HG02588 (cell line): ENCODE data around the gene COL17A1.

Experiments
- ATAC-seq: cut with Tn5 transposase; IDR thresholded peaks from one replicate; pipeline ENCODE4 v1.9.1; 2021; ENCODE audit warnings: mild to moderate bottlenecking, moderate library complexity; ENCODE audit not compliant: unreplicated experiment

COL17A1 gene

GRCh38 chr10:104034401-104035193 is 51.1 kb downstream of the COL17A1 start:
- ATAC-seq: no peak

- no peak for ATAC-seq
Observed at GRCh38 chr10:104033966-104034365, 51.7 kb downstream of the COL17A1 start.

DNA sequence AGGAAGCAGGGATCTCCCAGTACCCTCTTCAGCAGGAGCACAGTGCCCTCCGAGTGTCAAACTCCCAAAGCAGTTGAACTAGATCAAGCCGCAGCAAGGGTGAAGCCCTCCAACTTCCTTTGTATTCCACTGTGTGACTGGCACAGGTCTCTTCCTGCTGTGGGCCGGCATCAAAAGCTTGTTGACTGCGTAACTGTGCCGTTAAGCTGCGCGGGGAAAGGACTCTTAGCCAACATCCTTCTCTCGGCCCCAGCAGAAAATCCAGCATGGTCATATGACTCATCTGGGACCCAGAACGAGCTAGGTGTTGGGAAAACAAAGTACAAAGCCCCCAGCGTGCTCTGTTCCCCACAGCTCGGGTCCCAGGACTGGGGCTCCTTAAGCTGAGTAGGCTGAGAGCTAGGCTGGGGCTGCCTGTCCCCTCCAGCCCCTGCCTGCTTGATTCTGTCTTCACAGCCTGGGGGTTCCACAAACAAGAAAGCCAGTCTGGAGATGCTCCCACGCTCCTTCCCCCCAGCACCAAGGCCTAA is 52.2 kb downstream of the COL17A1 start:
- no peak for ATAC-seq

- no peak for ATAC-seq
Observed at GRCh38 chr10:104032144-104032775, 53.4 kb downstream of the COL17A1 start.

GRCh38 chr10:104031631-104032030 is 54.0 kb downstream of the COL17A1 start:
- ATAC-seq: no peak

- no peak for ATAC-seq
Observed at GRCh38 chr10:104029521-104029860, 56.2 kb downstream of the COL17A1 start.

DNA sequence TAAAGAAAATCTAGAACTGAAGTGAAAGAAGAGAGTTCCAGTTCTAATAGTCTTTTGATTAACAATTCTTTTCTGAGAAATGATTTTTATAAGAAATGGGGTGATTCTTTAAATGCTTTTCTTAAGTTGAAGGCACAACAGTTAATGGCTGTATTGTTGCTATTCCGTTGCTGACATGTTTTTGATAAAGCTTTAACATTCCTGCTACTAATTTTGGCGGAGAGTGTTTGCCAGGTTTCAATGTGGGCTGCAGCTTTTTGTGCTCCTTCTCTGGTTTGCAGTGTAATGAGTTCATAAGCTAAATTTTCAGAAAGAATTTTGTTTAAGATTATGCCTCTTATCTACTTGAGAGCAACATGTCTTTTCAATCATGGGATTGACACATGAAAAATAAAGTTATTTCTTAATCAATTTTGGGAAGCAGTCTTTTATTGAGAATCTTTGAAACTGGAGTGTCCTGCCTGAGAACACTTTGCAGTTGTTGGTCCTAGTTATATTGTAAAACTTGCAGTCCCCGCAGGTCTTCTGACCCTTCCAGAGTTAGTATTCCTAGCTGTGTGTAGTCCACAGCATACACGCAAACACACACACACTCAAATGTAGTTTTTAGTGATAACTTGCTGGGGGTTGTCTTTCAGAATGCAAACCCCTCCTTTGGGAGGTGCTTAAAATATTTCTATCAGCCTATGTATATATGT is 56.7 kb downstream of the COL17A1 start:
- ATAC-seq: no peak

DNA sequence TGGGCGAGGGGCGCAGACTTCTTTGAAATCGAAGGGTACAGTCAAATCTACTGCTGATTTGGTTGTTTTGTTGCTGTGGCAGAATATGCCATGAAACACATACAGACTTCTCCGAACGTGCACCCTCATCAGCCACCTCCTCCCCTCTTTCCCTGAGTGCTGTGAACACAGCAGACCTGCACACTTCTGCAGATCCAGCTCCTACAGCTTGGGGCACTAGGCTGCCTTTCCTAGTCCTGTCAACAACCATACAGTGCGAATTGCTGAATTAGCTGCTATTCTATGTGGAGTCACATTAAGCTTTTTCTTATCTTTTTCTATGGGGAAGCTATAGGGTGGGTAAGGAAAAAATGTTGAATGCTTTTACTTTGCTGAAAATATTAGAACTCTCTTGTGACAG is 57.5 kb downstream of the COL17A1 start:
- ATAC-seq: no peak

GRCh38 chr10:104026762-104027161 is 58.9 kb downstream of the COL17A1 start:
- ATAC-seq: no peak

DNA sequence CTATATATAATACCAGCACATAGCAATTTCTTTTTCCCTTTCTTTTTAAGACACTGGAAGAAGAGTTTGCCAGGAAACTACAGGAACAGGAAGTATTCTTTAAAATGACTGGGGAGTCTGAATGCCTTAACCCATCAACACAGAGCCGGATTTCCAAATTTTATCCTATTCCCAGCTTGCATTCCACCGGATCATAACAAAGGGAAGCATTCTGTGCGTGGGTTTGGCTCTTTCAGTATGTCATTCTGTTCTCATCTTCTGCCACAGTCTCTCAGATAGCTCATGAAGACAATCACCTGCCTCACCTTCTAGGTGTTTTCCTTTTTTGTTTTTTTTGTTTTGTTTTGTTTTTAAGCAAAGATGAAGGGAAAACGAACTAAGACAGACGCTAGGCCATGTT is 60.2 kb downstream of the COL17A1 start:
- no peak for ATAC-seq

DNA sequence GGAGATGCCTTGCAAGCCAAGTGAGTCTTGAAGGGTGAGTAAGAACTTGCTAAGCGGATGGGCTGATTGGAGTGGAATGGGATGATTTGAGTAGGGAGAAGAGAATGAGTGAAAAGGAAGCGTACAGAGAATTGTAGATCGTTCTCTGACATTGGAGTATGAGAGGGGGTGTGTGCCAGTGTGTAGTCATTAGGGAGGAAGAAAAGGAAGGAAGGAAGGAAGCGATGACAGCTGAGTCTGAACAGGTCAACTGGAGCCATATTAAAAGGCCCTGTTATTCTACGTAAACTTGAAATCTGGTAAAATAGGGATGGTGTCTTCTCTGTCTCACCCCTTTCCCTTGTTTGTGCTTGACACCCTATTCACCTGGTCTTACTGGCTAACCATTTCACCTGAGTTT is 63.7 kb downstream of the COL17A1 start:
- ATAC-seq: no peak

- ATAC-seq: no peak
Observed at GRCh38 chr10:104021246-104021645, 64.4 kb downstream of the COL17A1 start.

DNA sequence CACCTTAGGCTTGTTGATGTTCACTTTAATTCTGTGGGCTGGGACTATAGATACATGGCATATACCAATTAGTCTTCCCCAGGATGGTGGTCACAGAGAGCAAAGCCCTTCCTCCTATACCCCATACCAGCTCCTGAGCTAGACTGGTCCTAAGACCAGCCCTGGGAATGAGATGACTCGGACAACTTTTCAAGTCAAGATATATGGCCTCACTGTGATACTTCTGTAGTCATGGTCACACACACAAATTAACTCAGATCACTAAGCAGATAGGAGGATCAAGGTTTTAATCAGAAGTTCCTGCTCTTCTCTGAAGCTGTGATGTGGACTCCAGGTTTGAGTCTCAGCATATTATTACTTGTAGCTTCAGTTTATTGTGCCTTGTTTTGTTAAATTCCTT is 65.7 kb downstream of the COL17A1 start:
- no peak for ATAC-seq

- no peak for ATAC-seq
Observed at GRCh38 chr10:104018471-104018870, 67.2 kb downstream of the COL17A1 start.

DNA sequence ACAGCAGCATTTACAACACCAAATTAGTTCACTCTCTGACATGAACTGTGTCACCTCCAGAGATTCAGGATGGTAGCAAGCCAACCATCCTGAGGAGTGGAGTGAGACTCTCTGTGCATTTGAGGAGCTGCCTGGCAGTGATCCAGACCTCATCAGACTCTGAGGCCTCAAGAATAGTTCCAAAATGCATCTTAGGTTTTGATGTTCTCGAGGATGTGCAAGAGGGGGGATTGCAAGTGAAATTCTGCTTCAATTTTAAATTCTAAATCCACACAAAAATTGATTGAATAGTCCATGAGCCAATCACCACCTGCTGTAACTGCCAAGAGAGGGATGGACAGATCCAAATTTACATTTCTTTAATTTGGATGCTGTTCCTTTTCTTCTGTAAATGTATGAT is 69.0 kb downstream of the COL17A1 start:
- ATAC-seq: no peak

- ATAC-seq: no peak
Observed at GRCh38 chr10:104014176-104014575, 71.5 kb downstream of the COL17A1 start.

DNA sequence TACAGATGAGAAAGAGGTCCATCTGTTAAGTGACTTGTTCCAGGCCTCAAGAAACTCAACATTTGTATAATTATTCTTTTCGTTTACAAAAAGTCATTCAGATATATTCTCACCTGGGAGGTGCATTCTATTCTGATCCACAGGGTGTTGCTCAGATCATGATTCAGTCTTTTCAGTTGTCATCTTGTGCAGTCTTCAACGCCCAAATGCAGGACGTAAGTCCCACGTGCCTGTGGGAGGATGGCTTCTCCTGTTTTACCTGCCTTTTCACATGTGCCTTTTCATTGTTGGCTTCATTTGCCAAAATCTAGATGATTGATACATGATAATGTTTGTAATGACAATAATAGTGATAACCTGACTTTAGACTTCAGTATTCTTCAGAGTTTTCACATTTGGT is 72.2 kb downstream of the COL17A1 start:
- no peak for ATAC-seq

DNA sequence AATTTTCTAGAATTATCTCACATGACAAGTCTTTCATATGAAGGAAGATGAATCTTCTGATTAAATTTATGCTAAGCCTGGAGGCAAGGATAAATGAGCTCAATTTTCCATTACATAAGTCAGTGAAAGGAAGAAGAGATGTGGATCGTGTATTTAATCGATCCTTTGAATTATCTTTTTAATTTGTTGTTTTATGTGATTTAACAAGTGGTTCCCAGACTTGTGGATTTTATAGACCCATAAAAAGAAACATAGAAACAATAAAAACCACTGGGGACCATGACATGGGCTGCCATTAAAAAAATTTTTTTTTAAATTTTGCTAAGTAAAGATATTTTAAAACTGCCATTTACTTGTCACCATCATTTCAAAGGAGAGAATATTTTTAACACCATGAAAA is 73.8 kb downstream of the COL17A1 start:
- ATAC-seq: no peak

- no peak for ATAC-seq
Observed at GRCh38 chr10:104005172-104005863, 80.4 kb downstream of the COL17A1 start.

DNA sequence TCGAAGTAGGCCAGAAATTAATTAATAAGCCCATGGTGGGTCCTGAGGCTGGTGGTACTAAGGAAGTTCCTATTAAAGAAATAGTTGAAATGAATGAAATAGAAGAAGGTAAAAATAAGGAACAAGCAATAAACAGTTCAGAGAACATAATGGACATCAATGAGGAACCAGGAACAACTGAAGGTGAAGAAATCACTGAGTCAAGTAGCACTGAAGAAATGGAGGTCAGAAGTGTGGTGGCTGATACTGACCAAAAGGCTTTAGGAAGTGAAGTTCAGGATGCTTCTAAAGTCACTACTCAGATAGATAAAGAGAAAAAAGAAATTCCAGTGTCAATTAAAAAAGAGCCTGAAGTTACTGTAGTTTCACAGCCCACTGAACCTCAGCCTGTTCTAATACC is 82.8 kb downstream of the COL17A1 start:
- ATAC-seq: no peak

GRCh38 chr10:103998805-103999204 is 86.9 kb downstream of the COL17A1 start:
- no peak for ATAC-seq
